Keratinocyte (primary cell): ENCODE data around the gene BCL7A. TPM values are rescaled to one million over a fixed set of nuclear protein-coding genes. Genes with fewer than 3 reads are reported as not detected.

Experiments
- DNase-seq: peaks from one replicate; pipeline ENCODE4 v3.0.0-alpha.2; 2011; ENCODE audit warnings: low read depth, missing footprints, low spot score
- FAIRE-seq: peaks from 2 replicates; lab custom pipeline; 2011; peaks lifted over from hg19 to GRCh38; lab: Jason Lieb, UNC
- H2AFZ ChIP-seq: 2 replicates; pipeline ENCODE4 v1.6.0; 2012; ENCODE audit warnings: low read length, control low read depth, inconsistent platforms; ENCODE audit not compliant: control insufficient read depth
- H3K27ac ChIP-seq: 2 replicates; pipeline ENCODE4 v1.5.1; 2011; ENCODE audit warnings: low read length; ENCODE audit not compliant: control insufficient read depth, insufficient read depth
- H3K27me3 ChIP-seq: 3 replicates; pipeline ENCODE4 v1.6.0; 2011; ENCODE audit warnings: low read length; ENCODE audit not compliant: control insufficient read depth, insufficient read depth; ENCODE audit errors: extremely low read depth
- H3K36me3 ChIP-seq, 2 experiments: 2 replicates in 1 of 2; 3 replicates in 1 of 2; pipeline ENCODE4 v1.5.1; 2011; ENCODE audit warnings: low read length in 2 of 2, mild to moderate bottlenecking in 1 of 2; ENCODE audit not compliant: control insufficient read depth in 2 of 2, insufficient read depth in 2 of 2; ENCODE audit errors: extremely low read depth in 1 of 2
- H3K4me1 ChIP-seq: 3 replicates; pipeline ENCODE4 v1.5.1; 2011; ENCODE audit warnings: low read length; ENCODE audit not compliant: control insufficient read depth, insufficient read depth; ENCODE audit errors: extremely low read depth
- H3K4me2 ChIP-seq: 3 replicates; pipeline ENCODE4 v1.6.0; 2011; ENCODE audit warnings: low read depth, low read length; ENCODE audit not compliant: control insufficient read depth, insufficient read depth; ENCODE audit errors: extremely low read depth
- H3K4me3 ChIP-seq, 3 experiments: fragments of 200-600 bp in 1 of 3; sonication (generic) in 1 of 3; 2 replicates in 2 of 3; 3 replicates in 1 of 3; pipeline ENCODE4 v1.5.1; 2011 to 2016; ENCODE audit warnings: low read length in 3 of 3, mild to moderate bottlenecking in 3 of 3, control low read depth in 2 of 3, inconsistent platforms in 1 of 3, low read depth in 1 of 3, mixed read lengths in 1 of 3, mixed run types in 1 of 3, moderate library complexity in 1 of 3; ENCODE audit not compliant: control insufficient read depth in 2 of 3, insufficient read depth in 2 of 3; ENCODE audit errors: extremely low read depth in 1 of 3
- H3K79me2 ChIP-seq: 2 replicates; pipeline ENCODE4 v1.6.0; 2012; ENCODE audit warnings: low read length; ENCODE audit not compliant: control insufficient read depth, insufficient read depth
- H3K9ac ChIP-seq: 3 replicates; pipeline ENCODE4 v1.6.0; 2011; ENCODE audit warnings: low read length; ENCODE audit not compliant: control insufficient read depth, insufficient read depth; ENCODE audit errors: extremely low read depth
- H3K9me1 ChIP-seq: 3 replicates; pipeline ENCODE4 v1.6.0; 2011; ENCODE audit warnings: low read length; ENCODE audit not compliant: control insufficient read depth, insufficient read depth; ENCODE audit errors: extremely low read depth
- H3K9me3 ChIP-seq: 2 replicates; pipeline ENCODE4 v1.5.1; 2012; ENCODE audit warnings: low read depth, low read length; ENCODE audit not compliant: control insufficient read depth
- H4K20me1 ChIP-seq: 3 replicates; pipeline ENCODE4 v1.6.0; 2011; ENCODE audit warnings: low read length; ENCODE audit not compliant: control insufficient read depth, insufficient read depth; ENCODE audit errors: extremely low read depth
- EZH2 ChIP-seq: IDR thresholded peaks from one replicate; pipeline ENCODE4 v1.6.1; 2012; ENCODE audit warnings: inconsistent platforms, mild to moderate bottlenecking, low read length, moderate library complexity
- dilution Hi-C: fragments of 300-500 bp; cut with MboI; formaldehyde crosslinking; loops from one replicate; pipeline ENCODE4 v1.7.0; 2020; ENCODE audit warnings: low sequenced_read_pairs; ENCODE audit not compliant: extremely low pct_ligation_motif_present
- polyA plus RNA-seq, 5 experiments: library from polyadenylated mRNA; depleted of rRNA in 3 of 5; stranded (reverse) in 3 of 5; stranded (forward) in 1 of 5; unstranded in 1 of 5; fragments of >200 nt; gene quantifications; 1 replicate in 1 of 5; 2 replicates in 3 of 5; 3 replicates in 1 of 5; pipeline versions ENCODE4 v1.2.1 to v1.2.3, GENCODE V29; 2011 to 2012; ENCODE audit warnings: missing spikeins in 2 of 5, low read depth in 1 of 5, low replicate concordance in 1 of 5
- TF ChIP-seq, protein P1 (sequence below), 3 experiments: IDR thresholded peaks in 1 of 3; conservative IDR thresholded peaks in 1 of 3; optimal IDR thresholded peaks in 1 of 3; 2 replicates in 2 of 3; 3 replicates in 1 of 3; pipeline versions ENCODE3 to v1.5.1; 2011; ENCODE audit warnings: low read length in 3 of 3, mild to moderate bottlenecking in 3 of 3, moderate library complexity in 2 of 3, control low read depth in 1 of 3, inconsistent platforms in 1 of 3; ENCODE audit not compliant: insufficient read depth in 2 of 3; ENCODE audit errors: extremely low read depth in 1 of 3

The BCL7A gene
- polyA plus RNA-seq, 1 donor (not counting 4 experiments of a cell fraction or from before 2014, with no cell fraction given) = 12.8 TPM

DNA sequence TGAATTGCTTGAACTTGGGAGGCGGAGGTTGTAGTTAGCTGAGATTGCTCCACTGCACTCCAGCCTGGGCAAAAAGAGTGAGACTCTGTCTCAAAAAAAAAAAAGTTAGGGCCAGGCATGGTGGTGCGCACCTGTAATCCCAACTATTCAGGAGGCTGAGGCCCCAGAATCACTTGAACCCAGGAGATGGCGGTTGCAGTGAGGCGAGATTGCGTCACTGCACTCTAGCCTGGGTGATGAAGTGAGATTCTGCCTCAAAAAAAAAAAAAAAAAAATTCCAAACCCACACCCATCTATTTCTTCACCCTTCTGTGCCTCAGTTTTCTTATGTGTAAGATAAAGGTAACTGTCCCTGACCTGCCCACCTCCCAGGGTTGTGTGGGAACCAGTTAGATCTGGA, 45.9 kb downstream of the BCL7A start:
- Histone ChIP-seq H3K9ac (no peak overlapping the region), H4K20me1 (no peaks in the 10 kb centered on the region), H3K4me1 (peaks cover 23% of the 10 kb centered on the region), H2AFZ (no peak overlapping the region), H3K4me3 (no peak overlapping the region), H3K27ac (no peak overlapping the region), H3K9me3 (no peaks in the 10 kb centered on the region), H3K36me3 (no peaks in the 10 kb centered on the region), H3K27me3 (no peaks in the 10 kb centered on the region), H3K4me2 (no peak overlapping the region), H3K79me2 (no peaks in the 10 kb centered on the region), H3K9me1 (no peaks in the 10 kb centered on the region)
- FAIRE-seq (no peak), DNase-seq (no peak)
- dilution Hi-C loops = no loop called here
- TF ChIP-seq, protein P1, sequence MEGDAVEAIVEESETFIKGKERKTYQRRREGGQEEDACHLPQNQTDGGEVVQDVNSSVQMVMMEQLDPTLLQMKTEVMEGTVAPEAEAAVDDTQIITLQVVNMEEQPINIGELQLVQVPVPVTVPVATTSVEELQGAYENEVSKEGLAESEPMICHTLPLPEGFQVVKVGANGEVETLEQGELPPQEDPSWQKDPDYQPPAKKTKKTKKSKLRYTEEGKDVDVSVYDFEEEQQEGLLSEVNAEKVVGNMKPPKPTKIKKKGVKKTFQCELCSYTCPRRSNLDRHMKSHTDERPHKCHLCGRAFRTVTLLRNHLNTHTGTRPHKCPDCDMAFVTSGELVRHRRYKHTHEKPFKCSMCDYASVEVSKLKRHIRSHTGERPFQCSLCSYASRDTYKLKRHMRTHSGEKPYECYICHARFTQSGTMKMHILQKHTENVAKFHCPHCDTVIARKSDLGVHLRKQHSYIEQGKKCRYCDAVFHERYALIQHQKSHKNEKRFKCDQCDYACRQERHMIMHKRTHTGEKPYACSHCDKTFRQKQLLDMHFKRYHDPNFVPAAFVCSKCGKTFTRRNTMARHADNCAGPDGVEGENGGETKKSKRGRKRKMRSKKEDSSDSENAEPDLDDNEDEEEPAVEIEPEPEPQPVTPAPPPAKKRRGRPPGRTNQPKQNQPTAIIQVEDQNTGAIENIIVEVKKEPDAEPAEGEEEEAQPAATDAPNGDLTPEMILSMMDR (optimal IDR thresholded peaks at IDR 0.05 in 1 of 3, IDR thresholded peaks at IDR 0.05 in 1 of 3, conservative IDR thresholded peaks at IDR 0.05 in 1 of 3; ENCODE audit: extremely low read depth in 1 of 3, insufficient read depth in 2 of 3, low read length in 3 of 3) = no peak
- no peak for TF ChIP-seq EZH2

DNA sequence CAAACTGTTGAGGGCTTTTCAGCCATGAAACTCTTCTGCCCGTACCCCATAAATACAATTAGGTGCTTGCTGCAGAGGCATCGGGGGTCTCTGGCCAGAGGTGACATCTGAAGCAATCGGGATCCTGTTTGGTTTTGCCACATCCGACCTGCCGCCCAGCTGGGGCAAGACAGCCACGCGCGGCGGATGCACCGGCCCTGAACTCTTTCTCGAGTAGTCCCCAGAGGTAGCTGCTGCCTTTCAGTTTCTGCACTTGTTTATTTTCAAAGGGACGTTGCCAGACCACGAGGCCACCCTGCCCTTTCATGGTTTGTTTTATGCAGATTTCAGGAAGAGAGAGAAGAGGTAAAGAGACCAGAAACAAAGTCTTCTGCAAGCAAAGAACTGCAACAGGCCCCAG, 46.3 kb downstream of the BCL7A start:
- H3K4me2 ChIP-seq = no peak overlapping the region
- H3K79me2 ChIP-seq = no peaks in the 10 kb centered on the region
- dilution Hi-C loops = no loop called here
- H3K4me1 ChIP-seq = peaks cover 22% of the 10 kb centered on the region
- no peak overlapping the region for H3K9ac ChIP-seq
- no peaks in the 10 kb centered on the region for H3K9me3 ChIP-seq
- TF ChIP-seq, protein P1 (optimal IDR thresholded peaks at IDR 0.05 in 1 of 3, IDR thresholded peaks at IDR 0.05 in 1 of 3, conservative IDR thresholded peaks at IDR 0.05 in 1 of 3; ENCODE audit: extremely low read depth in 1 of 3, insufficient read depth in 2 of 3, low read length in 3 of 3) = no peak
- no peak for TF ChIP-seq EZH2
- no peak for FAIRE-seq
- H2AFZ ChIP-seq = no peak overlapping the region
- DNase-seq = no peak
- H3K4me3 ChIP-seq = no peak overlapping the region
- no peaks in the 10 kb centered on the region for H3K36me3 ChIP-seq
- H3K9me1 ChIP-seq = no peaks in the 10 kb centered on the region
- no peak overlapping the region for H3K27ac ChIP-seq
- H3K27me3 ChIP-seq = no peaks in the 10 kb centered on the region
- no peaks in the 10 kb centered on the region for H4K20me1 ChIP-seq
